HG03432 (cell line): ENCODE measurements around the gene CPXM2.

Source experiments
- ATAC-seq: cut with Tn5 transposase; IDR thresholded peaks from one replicate; pipeline ENCODE4 v1.9.1; 2021; ENCODE audit warnings: mild to moderate bottlenecking, moderate library complexity; ENCODE audit not compliant: unreplicated experiment

CPXM2 gene

DNA sequence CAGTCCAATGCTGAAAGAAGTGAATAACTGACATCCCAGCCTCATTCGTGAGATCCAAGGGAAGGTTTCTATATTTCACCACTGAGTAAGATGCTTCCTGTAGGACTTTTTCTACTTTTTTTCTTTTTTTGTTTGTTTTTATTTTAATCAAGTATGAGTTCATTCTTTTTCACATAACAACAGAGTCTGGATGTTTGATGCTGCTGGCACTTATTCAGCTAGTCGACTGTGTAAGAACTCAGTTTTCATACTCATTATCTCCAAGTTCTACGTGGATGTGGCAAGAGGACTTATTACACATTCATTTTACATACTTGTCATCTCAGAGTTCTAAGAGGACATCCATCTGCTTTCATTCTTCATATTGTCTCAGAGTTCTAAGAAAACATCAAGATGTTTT is 86.9 kb downstream of the CPXM2 start:
- ATAC-seq: no peak

DNA sequence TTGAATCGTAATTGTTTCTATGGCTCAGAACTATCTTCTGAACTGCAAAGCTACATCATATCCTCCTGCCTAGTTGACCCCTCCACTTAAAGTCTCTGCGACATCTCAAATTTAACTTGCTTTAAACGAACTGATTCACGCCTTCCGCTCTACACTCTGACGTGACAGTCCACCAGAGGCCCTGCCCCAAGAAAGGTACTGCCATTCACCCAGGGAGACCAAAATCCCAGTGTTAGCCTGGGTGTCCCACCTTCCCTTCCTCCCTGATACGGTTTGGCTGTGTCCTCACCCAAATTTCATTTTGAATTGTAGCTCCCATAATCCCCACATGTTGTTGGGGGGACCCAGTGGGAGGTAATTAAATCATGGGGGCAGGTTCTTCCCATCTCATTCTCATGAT is 90.8 kb downstream of the CPXM2 start:
- ATAC-seq: no peak

DNA sequence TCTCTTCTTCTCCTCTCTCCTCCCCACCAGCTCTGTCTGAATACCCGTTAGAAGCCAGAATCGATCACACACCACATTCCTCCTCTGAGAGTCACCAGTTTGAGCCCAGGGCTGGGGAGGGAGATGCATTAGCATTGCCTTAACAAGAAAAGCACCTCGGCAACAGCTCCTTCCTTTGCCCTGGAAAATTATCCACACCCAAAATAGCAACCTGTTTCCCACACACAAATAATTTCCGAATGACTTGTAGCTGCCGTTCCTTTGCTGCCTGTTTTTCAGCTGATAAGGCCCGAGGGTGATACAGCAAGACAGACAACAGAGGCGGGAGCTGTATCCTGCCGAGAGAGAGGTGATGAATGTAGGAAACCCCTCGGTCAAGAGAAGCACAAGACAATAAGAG is 91.3 kb downstream of the CPXM2 start:
- ATAC-seq: no peak

DNA sequence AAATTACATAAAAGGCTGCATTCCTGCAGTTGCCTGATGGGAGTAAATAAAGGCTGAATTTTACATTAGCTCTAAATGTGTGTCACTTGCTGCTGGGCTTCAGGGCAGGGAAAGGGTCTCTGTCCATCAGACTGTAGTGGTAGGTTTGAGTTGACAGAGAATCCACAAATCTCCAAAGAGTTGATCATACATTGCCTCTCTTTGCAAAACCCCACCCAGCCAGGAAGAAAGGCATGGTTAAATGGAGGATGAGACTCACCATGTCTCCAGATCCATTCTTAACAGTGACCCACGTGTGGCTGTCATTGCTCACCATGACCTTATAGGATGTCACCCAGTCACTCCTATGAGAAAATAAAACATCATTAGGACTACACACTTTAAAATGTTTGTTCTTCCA is 92.8 kb downstream of the CPXM2 start:
- ATAC-seq: no peak

DNA sequence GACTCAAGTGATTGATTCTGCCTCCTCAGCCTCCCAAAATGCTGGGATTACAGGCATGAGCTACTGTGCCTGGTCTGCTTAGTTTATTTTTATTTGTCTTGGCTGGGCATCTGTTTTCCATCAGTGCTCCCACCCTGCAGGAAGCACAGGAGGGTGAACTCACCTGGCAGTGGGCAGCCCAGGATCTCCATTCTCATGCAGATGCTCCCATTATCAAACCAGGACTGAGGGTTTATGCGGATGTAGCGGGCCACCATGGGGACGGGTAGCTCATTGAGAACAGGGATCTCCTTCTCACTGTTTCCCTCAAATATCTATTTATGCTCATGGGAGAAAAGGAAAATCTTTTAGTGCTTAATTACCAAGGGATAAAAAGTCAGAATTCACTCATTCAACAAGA is 93.8 kb downstream of the CPXM2 start:
- no peak for ATAC-seq

DNA sequence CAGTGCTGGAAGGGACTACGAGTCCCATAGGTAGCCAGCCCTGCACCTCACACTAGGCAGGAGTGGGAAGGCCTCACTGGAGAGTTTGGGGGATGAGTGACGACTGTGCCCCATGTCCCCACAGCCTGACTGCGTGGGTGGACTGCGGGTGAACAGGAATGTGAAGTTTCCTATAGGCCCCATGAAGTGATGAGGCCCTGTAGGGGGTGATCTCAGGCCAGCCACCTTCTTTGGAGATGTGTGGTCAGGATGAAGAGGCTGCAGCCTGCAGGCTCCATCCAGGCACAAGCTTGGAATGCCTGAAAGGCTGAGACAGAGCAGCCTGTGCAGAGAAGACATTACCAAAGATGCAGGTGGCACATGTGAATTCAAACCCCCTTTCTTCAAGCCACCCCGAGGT is 94.9 kb downstream of the CPXM2 start:
- ATAC-seq: no peak

DNA sequence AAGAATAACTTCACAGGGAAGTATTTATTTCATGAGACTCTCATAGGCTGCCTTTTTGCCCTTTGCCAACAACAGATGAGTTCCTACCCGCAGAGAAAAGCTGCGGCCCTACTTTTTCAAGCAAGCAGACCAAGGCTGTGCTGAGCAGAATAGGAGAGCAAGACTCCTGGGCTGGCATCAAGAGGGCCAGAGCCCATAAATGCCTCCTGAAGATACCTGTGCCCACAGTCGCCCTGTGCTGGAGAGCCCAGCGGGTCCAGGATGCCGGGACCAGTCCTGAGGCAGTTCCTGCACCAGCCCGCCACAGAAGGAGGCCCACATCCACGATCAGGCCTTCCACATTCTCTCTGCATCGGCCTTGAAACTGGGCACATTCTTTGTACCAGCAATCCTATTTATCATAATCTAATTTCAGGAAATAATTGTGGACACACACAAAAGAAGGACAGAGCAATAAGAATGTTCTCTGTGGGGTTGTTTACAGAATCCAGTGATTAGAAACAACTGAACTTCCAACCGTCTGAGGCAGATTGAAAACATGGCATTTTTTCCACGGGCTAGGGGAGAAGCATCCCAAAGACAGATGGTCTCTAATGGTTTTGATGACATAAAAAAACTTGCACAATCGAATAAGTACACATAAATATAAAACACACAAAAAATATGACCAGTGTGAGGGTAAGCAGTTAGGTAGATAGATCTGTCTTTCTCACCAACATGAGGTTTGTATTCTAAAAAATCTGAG is 95.6 kb downstream of the CPXM2 start:
- ATAC-seq: no peak

DNA sequence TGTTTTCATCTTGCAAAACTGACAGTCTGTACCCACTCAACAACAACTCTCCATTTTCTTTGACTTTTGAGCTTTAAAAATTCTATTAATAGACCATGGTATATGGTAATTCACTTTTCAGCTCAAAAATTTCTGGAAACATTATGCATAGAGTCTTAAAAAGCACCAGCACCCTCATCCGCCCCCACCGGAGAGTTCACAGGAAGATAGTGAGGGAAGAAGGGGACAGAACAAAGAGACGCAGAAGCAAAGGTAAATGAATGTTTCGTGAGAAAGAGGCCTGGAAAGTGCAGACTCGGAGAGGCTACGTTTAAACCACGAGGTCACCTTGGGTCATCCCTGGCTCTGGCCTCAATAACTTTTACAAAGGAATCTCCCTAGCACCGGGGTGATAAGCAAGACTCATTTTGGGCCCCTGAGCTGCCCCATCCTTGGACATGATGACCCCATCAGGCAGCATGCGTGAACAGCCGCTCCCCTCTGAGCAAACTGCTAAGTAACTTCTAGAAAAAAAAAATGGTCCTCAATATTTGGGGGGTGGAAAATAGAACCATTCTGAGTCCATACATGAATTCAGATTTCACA is 96.3 kb downstream of the CPXM2 start:
- ATAC-seq: no peak

DNA sequence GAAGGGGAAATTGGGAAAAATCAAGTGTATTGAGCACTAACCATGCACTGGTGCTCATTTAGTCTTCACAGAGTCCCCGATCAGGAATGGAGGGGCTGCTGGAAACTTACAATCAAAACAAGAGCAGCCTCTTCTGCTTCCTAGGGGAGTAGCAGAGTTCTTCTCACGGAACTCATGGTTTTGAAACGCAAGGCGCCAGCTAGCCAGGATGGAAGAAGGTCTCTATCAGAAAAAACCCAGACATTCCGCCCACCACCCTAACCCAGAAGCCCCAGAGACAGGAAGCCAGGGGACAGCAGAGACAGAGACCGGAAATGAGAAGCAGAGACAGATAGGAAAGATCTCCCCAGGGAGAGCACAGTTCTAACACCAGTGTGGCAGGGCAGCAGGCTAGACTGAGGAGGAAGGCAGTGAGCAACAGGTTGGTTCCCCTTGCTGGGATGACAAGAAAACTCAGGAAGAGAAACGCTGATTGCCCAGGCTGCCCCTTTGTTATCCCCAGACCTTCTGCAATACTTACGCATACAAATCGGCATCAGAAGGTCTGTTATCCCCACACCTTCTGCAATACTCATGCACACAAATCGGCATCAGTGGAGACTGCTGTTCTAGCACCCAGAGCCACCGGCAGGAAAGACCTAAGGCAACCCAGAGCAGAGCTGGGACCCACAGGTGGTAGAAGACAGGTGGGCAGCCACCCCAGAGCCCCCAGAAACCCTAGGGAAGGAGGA is 99.2 kb downstream of the CPXM2 start:
- no peak for ATAC-seq

DNA sequence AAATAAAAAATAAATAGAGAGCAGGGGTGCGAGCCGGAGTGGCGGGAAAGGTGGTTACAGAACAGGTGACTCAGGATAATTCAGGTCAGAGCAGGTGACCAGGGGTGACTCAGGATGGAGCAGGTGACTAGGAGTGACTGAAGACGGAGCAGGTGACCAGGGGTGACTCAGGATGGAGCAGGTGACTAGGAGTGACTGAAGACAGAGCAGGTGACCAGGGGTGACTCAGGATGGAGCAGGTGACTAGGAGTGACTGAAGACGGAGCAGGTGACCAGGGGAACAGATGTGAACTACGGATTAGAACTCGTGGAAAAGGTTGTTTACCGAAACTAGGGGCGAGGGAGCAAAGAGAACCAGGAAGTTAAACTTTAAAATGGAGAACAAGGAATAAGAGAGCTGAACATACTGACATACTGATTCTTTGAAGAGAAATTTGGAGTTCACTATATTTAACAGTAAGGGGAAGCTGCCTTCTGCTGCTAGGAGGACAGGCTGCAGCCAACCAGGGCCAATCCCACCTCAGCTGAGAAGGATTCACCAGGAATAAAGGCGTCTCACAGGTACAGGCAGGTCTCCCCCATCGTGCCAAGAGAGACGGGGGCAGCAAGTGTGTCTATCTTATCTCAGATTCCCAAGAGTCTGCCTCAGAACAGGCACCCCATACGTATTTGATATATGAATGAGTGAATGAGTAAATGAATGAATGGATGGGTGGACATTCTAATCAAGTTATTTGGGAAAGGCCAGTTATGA is 101.3 kb downstream of the CPXM2 start:
- ATAC-seq: no peak

DNA sequence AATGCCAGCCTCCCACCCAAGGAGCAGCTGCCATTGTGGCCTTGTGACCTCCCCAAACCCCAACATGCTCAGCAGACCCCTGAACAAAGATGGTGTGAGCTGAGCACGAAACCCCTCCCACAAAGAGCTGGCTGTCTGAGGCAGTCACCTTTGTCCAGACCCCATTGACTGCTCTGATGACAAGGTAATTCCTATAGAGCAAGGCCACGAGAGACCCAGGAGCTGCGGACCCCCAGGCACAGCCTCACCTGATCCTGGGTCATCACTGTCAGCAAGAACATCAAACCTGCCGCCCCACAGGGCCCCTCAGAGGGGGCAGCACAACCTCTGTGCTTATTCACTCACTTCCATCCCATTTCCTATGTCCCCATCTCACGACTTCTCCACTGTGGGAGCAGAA is 102.6 kb downstream of the CPXM2 start:
- no peak for ATAC-seq

DNA sequence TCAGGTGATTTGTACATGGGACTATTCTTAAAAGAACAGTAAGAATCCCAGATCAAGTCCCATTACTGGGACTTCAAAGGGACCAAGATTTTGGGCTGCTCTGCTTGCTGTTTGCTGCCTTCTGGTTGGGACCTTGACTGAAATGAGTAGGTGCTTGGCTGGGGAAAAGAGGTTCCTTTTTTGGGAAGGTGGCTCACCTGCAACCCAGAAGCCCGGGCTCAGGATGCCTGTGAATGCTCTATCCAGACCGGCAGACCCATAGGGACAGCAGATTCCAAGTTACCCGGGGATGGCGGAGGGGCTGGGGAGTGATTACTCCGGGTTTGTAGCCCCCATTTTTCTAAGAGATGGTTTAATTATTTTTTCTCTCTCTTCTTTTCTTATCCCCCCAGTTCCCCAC is 104.0 kb downstream of the CPXM2 start:
- no peak for ATAC-seq

DNA sequence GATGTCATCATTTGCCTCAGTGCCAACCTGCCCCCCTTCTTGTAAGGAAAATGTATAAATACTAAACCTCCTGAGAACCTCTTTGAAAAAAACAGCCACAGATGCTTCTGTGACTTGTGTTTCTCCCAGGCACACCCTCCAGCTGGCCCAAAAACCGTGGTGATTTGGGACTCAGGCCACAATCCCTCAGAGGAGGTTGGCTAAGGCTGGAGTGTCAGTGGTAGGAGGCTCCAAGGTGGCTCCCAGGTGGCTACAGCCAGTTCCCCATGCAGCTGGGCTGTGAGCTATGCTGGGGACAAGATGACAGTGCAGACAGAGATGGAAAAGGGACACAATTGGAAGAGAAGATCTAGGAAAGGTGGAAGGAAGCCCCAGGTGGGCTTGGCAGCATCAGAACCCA is 104.7 kb downstream of the CPXM2 start:
- no peak for ATAC-seq

DNA sequence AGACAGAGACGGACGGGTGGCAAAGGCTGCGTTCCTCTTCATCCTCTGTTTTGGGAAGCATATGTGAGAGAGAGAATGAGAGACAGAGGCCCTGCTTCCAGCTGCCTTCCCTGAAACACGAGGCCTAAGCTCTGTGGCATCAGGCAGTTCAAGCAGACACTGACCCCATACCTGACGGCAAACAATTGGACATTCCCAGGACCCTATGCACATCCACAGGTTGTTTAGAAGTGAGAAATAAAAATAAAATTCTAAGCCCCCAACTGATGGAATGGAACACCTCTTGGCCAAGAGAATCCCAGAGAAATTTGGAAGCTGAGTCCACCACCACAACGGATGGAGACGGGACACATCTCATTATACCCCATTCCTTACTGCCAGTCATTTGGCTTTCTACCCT is 105.3 kb downstream of the CPXM2 start:
- ATAC-seq: no peak

DNA sequence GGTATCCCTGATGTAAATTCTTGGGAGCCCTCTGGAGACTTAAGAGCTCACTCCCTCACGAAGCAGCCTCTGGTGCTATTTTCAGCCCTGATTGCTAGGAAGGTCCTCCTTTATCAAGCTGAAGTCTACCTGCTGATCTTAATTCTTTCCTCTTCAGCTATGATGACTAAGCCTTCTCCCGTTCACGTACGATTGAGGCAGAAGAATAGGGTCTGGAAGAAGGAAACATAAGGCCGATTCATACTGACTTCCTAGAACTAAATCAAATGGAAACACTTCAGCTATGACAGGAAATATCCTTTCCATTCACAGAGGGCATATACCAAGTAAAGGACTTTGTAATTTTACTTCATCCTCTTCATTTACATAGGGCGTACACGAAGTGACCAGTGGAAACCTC is 107.0 kb downstream of the CPXM2 start:
- ATAC-seq: no peak

DNA sequence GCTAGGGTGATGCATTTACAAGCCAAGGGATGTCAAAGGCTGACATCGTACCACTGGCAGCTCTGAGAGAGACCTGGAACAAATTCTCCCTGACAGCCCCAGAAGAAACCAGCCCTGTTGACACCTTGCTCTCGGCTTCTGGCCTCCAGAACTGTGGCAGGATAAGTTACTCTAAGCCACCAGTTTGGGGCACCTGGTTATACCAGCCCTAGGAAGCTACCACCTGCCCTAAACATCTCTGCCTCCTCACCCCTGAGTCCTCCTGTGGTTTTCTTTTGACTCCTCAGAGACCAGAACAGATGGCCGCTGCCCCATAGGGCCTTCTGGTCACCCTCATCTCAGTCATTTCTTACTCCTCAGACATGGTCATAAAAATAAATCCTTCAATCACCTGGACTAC is 107.4 kb downstream of the CPXM2 start:
- no peak for ATAC-seq

DNA sequence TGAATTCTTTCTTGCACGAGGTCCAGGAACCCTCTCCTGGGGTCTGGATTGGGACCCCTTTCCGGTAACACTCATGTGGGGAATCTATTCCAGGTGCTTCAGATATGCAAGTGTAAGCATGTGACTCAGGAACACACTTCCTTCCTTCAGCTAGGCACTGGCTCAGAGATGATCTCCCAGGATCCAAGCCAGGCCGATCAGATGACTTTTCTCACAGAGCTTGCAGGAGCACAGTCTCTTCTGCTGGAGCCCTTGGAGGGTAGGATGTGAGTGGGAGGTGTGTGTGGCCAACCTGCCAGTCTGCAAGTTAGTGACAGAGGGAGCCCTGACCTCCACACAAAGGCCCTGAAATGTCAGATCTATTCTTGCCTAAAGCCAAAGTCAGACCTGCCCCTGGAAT is 108.3 kb downstream of the CPXM2 start:
- ATAC-seq: no peak

DNA sequence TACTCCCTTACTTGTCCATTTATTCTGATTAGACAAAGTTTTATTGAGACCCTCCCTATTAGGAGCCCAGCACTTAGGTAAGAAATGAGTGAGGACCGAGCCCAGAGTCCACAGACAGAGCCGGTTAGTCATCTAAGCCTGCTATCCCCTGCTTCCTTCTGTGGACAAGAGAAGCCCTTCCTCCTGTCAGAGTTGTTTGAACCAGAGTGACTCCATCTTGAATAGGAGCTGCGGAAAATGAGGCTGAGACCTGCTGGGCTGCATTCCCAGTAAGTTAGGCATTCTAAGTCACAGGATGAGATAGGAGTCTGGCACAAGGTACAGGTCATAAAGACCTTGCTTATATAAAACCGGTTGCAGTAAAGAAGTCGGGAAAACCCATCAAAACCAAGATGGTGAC is 109.1 kb downstream of the CPXM2 start:
- ATAC-seq: no peak

DNA sequence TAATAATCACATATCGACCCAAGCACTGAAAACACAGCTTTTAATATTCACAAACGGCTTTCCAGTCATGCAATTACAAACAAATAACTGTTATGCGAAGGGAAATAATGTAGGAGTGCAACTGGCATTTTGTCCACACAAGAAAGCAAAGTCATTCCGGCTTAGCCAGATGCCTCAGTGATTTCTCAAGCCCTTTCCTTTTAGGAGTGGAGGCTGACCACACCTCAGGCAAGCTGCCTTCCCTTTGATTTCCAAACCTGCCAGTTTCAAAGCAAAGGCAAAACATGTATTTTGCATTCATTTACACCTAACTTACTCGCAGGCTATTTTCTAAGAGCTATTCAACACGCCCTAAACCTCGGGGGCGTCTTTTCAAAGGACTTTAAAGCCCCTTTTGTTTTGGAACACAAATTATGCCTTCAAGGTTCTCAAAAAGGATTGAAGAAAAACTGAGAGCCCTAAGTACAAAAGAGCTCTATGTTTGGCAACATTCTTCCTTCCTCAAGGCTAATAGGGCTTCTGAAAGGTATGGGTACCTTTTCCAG is 109.6 kb downstream of the CPXM2 start:
- ATAC-seq: no peak

DNA sequence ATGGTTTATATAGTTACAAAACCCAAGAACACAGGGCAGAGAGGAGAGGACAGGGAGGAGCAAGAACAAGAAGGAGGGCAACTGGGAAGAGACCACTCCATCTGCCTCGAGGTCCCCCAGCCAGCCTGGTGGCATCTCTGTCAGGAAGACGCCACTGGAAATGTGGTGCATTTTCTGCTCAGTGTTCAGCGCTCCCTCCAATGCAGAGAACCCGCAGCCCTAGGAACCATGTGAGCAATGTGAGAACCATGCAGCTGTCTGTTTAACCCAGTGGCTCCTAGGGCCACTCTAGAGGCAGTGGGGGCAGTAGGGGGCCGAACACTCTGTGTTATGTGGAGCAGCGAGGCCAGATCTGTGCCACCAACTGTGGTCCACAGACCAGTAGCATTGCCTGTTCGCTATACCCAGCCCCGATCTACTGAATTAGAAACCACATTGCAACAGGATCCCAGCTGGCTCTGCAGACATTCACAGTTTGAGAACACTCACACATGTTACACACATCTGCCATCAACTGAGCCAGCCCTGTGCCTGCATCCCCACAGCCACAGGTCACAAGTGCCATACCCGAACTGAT is 110.2 kb downstream of the CPXM2 start:
- ATAC-seq: no peak
